Measurements from ENCODE around the gene SLC26A11.

DNA sequence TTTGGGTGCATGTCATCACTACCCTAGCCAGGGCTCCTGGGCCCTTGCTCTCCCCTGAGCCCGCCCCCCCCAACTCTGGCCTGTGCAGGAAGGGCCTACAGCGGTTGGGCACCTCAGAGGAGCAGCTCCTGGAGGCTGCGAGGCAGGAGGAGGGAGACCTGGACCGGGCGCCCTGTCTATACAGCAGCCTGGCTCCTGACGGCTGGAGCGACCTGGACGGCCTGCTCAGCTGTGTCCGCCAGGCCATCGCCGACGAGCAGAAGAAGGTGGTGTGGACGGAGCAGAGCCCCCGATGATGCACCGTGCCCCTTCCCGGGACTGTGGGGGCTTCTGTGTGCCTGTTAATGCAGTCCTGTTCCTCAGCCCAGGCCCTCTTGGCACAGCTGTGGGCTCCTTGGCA lies 12.2 kb upstream of the SLC26A11 start:
- TF ChIP-seq, protein P1, sequence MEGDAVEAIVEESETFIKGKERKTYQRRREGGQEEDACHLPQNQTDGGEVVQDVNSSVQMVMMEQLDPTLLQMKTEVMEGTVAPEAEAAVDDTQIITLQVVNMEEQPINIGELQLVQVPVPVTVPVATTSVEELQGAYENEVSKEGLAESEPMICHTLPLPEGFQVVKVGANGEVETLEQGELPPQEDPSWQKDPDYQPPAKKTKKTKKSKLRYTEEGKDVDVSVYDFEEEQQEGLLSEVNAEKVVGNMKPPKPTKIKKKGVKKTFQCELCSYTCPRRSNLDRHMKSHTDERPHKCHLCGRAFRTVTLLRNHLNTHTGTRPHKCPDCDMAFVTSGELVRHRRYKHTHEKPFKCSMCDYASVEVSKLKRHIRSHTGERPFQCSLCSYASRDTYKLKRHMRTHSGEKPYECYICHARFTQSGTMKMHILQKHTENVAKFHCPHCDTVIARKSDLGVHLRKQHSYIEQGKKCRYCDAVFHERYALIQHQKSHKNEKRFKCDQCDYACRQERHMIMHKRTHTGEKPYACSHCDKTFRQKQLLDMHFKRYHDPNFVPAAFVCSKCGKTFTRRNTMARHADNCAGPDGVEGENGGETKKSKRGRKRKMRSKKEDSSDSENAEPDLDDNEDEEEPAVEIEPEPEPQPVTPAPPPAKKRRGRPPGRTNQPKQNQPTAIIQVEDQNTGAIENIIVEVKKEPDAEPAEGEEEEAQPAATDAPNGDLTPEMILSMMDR (IDR thresholded peaks at IDR 0.05) = no peak
- TF ChIP-seq EZH2phosphoT487 (IDR thresholded peaks at IDR 0.05) (no peak), EZH2 (IDR thresholded peaks at IDR 0.05) (no peak)
